ENCODE data around the gene ADCK1.
"Not testable (repeated sequence)": the region's sequence is repeated elsewhere in the genome, so short reads cannot be mapped to it uniquely, and the experiment has no call there.

Gene ADCK1

GRCh38 chr14:77809011-77809410, 9.1 kb downstream of the ADCK1 start:
- no peak for DNase-seq

- DNase-seq = no peak
Observed at GRCh38 chr14:77812028-77812427, 12.1 kb downstream of the ADCK1 start.

GRCh38 chr14:77812682-77813081, 12.8 kb downstream of the ADCK1 start:
- DNase-seq = not testable (repeated sequence)

DNA sequence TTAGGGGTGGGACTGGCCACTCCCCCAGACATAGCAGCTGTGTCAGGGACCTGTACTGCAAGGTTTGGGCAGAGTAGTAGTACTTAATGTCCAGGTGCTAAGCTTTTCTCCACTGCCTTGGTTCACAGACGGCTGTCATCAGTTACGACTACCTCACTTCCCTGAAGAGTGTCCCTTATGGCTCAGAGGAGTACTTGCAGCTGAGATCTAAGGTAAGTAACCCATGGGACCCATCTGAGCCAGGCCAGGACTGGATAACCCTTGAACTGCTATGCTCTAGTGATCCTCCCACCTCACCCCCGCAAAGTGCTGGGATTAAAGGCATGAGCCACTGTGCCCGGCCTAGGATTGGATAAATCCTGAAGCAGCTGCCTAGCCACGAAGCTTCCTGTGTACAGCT, 22.4 kb downstream of the ADCK1 start:
- DNase-seq = no peak

GRCh38 chr14:77822741-77823140, 22.8 kb downstream of the ADCK1 start:
- no peak for DNase-seq

DNA sequence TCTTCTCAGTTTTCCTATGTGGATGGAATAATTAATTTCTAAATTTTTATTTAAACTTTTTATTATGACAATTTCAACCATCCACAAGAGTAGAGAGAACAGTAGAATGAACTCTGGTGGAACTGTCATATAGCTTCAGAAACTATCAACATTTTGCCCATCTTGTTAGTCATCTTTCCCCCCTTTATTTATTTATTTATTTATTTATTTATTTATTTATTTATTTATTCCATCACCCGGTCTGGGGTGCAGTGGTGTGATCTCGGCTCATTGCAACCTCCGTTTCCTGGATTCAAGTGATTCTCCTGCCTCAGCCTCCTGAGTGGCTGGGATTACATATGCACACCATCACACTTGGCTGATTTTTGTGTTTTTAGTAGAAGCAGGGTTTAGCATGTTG, 23.5 kb downstream of the ADCK1 start:
- DNase-seq = no peak

- no peak for DNase-seq
Observed at GRCh38 chr14:77825895-77826519, 26.1 kb downstream of the ADCK1 start.

DNA sequence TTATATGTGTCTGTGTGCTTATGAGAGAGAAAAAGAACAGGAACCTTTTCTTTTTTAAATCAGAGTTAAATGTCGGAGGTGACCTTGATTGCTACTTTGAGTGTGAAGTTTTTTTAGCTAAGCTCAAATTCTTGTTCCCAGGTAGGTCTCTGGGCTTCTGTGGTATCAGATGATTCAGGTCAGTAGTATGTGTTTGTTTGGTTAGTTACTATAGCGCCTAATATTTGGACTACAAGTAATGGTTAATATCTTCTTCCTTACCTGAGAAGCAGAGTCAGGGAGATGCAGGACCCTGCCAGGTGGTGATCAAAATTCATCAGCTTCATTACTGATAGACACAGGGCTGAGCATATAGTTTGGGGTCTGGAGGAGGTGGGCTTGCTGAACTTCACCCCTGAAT, 30.8 kb downstream of the ADCK1 start:
- no peak for DNase-seq

- DNase-seq = no peak
Observed at GRCh38 chr14:77832297-77832696, 32.4 kb downstream of the ADCK1 start.

DNA sequence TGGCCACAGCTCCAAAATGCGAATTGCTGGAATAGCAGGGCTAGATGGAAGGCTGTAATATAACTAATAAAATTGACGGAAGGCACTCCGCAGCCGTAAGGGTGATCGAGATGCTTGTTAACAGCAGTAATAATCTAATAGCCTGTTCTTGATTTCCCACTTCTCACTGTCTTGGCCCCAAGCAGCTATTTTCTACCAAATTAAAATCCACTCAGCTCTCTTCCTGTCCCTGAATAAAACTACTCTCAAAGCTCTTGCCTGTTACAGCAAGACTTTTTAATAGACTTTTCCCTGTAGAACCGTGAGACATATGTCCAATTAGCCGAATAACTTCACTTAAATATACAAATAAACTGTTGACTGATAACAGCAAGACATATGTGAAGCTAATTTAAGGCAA, 38.0 kb downstream of the ADCK1 start:
- DNase-seq = no peak

DNA sequence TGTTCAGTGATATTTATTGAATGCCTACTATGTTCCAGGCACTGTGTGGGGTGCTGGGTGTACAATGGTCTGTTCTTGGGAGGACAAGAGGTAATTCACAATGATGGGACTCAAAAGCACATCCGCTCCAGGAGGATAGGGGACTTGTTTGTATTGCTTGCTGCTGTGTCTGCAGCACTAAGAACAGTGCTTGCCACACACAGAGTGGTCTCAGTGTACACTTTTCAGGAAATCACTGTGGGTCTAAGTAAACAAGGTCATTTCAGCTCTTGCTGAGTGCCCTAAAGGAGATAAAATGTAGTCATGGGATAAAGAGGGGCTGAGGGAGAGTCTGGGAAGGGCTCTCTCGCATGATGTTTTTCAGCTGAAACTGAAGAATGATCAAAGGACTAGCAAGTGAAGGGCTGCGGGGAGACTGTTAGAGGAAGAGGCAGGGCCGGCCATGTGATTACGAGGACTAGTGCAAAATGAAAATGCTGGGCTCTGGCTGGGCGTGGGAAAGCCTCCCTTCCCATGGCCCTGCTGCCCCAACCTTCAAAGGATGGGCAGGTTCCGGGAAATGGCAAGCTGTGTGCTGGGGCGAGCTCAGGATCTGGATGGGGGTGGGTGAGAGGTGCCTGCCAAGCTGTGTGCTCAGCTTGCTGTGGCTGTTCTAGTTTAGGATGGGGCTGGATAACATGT, 39.1 kb downstream of the ADCK1 start:
- no peak for DNase-seq

DNA sequence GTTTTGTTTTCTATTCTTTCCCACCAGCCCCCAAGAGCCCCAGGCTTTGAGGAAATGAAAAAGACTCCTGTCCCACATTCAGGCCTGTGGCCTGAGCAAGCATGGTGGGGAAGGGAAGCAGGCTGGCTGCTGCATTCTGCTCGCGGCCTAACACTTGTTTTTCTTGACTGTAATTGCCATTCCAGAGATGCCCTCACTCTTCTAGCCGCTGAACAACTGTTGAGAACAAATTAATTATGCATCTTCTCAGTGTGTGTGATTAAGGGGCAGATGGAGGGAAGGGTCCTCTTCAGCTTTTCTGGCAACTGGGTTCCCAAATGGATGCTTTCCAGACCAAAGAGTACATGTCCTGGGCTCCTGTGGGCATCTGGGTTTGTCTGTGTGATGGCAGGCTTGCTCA, 43.3 kb downstream of the ADCK1 start:
- no peak for DNase-seq

DNA sequence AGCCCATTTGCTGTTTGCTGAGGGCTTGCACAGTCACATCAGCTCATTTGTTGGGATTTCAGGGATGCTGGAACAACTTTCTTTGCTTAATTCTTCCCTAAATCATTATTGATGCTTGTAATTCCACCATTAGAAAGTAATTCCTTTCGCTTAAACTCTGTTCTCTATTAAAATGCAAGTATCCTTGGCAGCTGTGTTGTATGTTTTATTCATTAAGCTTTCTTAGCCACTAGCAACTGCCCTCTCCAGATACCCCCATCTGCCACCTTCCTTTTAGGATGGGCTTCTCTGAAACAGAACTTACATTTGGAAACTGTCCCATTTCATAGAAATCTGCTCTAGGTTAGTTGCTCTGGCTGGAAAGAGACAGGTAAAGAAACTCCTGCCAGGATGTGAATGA, 43.7 kb downstream of the ADCK1 start:
- DNase-seq = no peak

DNA sequence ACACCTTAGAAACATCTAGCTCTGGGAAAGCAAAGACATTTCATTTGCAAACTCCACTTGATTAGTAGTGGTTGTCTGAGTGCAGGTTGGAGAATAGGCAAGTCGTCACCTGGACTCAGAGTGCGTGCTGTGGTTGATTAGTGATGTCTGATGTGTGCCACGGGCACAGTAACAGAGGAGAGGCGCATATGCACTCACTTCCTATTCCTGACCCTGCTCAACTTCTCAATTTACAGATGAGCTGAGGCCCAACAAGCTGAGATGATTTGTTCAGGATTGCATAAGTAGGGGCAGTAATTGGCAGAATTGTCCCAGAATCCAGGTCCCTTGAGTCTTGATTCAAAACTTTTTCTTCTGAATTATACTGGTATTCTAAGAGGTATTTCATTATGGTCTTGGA, 44.9 kb downstream of the ADCK1 start:
- peak; percentile 15 for DNase-seq

GRCh38 chr14:77848031-77848430, 48.1 kb downstream of the ADCK1 start:
- no peak for DNase-seq

DNA sequence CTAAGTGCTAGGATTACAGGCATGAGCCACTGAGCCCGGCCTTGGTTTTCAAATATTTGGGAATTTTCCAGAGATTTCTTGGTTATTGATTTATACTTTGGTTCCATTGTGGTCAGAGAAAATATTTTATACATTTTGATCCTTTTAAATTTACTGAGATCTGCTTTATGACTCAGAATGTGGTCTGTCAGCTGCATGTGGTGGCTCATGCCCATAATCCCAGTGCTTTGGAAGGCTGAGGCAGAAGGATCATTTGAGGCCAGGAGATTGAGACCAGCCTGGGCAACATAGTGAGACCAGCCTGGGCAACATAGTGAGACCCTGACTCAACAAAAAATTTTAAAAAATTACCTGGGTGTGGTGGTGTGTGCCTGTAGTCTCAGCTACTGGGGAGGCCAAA, 49.8 kb downstream of the ADCK1 start:
- no peak for DNase-seq

- DNase-seq = no peak
Observed at GRCh38 chr14:77853919-77854318, 54.0 kb downstream of the ADCK1 start.

DNA sequence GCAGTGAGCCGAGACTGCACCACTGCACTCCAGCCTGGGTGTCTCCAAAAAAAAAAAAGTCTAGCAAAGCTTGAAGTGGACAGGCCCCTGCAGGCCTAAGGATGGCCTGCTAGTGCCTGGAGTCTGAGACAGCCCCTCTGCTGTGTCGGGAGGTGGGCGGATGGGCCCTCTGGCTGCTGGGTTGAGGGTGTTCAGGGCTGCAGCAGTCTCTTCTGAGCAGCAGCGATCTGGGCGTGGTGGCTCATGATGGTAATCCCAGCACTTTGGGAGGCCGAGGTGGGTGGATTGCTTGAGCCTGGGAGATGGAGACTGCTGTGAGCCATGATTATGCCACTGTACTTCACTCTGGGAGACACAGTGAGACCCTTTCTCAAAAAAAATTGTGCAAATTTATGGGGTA, 57.0 kb downstream of the ADCK1 start:
- DNase-seq = no peak

DNA sequence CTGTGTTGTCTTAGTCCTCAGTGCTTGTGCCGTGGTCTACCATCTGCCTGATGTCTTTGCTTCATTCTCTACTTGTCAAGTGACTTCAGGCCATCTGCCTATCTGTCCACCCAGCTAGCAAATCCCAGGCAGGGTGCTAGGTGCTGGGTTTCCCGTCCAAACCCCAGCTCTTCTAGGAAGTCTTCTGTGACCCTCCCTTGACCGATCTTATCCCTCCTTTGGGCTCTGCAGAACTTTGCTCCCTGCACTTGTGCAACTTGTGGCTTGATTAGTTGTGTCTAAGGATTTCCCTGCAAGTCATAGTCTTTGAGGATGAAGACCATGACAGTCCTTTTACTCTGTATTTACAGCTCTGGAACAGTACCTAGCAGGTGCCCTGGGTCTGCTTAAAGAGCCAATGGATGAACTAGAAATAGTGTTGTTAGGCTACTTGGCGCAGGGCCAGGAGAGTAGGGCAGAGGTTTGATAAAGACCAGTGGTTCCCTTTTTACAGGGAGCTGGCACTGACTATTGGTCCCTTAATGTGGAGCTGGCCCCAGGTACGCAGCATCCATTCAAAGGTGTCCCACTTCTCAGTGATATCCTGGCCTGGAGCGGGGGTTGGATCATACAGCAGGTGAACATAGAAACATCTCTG, 60.1 kb downstream of the ADCK1 start:
- DNase-seq = no peak

DNA sequence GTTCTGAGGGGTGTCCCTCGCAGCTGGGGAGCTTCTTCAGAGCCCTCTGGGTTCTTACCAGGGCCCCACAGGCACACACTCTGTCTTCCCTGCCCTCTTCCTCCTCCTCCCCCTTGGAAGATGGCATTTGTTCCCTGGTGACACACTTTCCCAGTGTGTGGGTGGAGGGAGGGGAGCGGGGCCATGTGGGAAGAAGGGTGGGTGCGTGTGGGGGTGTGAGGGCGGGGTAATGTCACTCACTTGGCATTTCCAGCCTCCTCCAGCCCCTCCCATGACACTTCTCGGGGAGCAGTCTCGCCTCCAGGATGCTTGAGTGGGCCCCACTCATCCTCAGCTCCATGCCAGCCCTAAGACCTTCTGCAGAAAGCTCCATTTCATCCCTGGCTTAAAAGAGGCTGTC, 61.3 kb downstream of the ADCK1 start:
- no peak for DNase-seq

DNA sequence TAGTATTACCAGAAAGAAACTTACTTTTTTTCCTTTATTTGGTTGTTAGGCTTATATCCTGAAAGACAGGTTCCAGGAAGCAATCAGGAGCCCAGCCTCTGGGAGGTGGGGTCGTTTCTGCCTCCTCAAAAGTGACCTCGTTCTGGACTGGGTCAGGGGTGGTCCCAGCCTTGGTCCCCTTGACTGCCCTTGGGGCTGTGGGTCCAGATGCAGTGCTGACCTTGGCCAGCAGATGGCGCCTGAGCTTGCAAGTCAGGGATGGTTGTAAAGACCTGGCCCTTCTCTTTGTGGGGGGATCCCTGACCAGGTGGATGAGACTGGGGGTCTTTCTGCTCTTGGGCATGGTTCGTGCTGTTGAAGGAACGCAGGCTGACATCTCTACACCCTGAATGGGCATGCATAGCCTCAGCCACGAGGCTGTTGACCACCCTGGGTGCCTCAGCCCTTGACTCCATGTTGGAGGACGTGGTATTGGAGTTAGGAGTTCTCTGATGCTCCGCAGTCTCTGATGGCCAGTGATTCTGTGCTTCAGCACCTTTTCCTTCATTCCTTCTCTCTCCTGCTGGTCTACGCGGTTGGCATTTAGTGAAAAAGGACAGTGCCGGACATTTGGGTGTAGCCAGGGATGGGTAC, 62.4 kb downstream of the ADCK1 start:
- peak; percentile 53 for DNase-seq

DNA sequence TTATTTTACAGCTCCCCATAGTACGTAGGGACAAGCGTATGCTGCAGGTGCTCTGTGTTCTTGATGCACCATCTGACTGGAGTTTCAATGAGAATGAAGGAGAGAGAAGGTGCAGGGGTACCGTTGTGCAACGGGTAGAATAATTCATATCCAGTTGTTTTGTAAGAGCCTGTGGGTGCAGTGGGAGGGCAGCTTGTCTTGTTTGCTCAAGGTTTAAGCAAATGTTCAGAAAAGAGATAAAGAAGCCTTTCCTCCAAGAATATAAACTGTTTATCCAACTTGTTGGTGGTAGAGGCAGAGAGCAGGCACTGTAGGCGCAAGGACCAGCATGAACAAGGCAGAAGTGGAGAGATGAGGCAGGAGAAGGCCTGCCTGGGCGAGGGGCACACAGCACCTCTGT, 64.2 kb downstream of the ADCK1 start:
- no peak for DNase-seq

DNA sequence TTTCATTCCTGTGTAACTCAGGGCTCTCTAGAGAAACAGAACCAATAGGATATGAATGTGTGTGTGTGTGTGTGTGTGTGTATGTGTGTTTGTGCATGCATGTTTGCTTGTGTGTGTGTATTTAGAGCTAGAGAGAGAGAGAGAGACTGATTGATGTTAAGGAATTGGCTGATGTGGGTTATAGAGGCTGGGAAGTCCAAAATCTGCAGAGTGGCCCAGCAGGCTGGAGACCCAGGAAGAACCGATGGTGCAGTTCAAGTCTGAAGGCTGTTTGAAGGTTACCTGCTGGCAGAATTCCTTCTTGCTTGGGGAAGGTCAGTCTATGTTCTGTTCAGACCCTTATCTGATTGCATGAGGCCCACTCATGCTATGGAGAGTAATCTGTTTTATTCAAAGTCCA, 64.7 kb downstream of the ADCK1 start:
- DNase-seq = no peak

DNA sequence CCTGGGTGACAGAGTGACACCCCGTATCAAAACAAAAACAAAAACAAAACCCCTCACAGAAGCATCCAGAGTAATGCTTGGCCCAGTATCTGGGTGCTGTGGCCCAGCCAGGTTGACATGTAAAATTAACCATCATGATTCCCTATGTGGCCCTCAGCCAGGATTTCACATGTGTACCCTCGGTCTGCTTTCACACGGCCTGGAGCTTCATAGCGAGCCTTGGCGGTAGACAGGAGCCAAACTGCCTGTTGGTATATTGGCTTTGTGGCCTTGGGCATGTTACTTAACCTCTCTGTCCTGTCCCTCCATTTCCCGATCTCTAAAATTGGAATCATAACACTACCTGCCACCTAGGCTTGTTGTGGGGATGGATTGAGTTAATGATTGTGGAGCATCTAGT, 65.5 kb downstream of the ADCK1 start:
- no peak for DNase-seq
